HG03060 (cell line): ENCODE results near the gene SMPX.
A peak's percentile ranks its signal among the peaks of the same experiment; 100 is the strongest.
"Not testable (repeated sequence)": the region's sequence is repeated elsewhere in the genome, so short reads cannot be mapped to it uniquely, and the experiment has no call there.

Source experiments
- ATAC-seq: cut with Tn5 transposase; IDR thresholded peaks from one replicate; pipeline ENCODE4 v1.9.1; 2021; ENCODE audit warnings: low read depth, moderate number of reproducible peaks; ENCODE audit not compliant: unreplicated experiment

The SMPX gene

GRCh38 chrX:21757960-21758359 is at the start of gene SMPX:
Gene SMPX (minus strand): TSS chrX:21758116. CDS start chrX:21754290, 3,826 bp downstream.
- ATAC-seq = no peak

GRCh38 chrX:21806691-21807090 is 48.8 kb upstream of the SMPX start:
- no peak for ATAC-seq

- ATAC-seq = no peak
Observed at GRCh38 chrX:21802839-21803238, 44.9 kb upstream of the SMPX start.

GRCh38 chrX:21802054-21802670 is 44.2 kb upstream of the SMPX start:
- no peak for ATAC-seq

- no peak for ATAC-seq
Observed at GRCh38 chrX:21800344-21800770, 42.4 kb upstream of the SMPX start.

GRCh38 chrX:21799767-21800166 is 41.9 kb upstream of the SMPX start:
- no peak for ATAC-seq

GRCh38 chrX:21798677-21799219 is 40.8 kb upstream of the SMPX start:
- peak; percentile 94 for ATAC-seq

- ATAC-seq = no peak
Observed at GRCh38 chrX:21781976-21782375, 24.1 kb upstream of the SMPX start.

GRCh38 chrX:21781525-21781924 is 23.6 kb upstream of the SMPX start:
- ATAC-seq = no peak

DNA sequence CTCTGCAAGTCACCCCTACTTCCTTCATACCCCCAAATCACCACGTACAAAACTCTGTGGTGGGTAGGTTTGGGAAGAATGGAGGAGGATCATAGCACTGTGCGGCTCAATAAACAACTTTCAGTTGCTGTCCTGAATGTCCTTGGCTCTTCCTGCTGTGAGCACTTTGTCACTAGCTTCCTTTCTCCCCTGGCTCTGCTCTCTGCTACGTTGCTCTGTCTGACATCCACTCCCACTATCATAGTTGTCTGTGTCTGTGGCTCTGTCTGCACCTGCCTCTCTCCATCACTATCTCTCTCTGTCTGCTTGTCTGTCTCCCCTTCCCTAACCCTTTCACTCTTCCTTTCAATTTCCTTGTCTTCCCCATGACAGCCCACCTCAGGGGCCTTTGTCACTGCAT is 21.2 kb upstream of the SMPX start:
- ATAC-seq = no peak

- ATAC-seq = no peak
Observed at GRCh38 chrX:21778236-21778635, 20.3 kb upstream of the SMPX start.

DNA sequence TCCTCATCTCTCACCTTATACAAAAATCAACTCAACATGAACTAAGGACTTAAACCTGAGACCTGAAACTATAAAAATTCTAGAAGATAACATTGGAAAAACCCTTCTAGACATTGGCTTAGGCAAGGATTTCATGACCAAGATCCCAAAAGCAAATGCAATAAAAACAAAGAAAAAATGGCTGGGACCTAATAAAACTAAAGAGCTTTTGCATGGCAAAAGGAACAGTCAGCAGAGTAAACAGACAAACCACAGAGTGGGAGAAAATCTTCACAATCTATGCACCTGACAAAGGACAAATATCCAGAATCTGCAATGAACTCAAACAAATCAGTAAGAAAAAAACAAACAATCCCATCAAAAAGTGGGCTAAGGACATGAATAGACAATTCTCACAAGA is 17.2 kb upstream of the SMPX start:
- ATAC-seq = not testable (repeated sequence)

GRCh38 chrX:21773036-21773435 is 15.1 kb upstream of the SMPX start:
- ATAC-seq = not testable (repeated sequence)

DNA sequence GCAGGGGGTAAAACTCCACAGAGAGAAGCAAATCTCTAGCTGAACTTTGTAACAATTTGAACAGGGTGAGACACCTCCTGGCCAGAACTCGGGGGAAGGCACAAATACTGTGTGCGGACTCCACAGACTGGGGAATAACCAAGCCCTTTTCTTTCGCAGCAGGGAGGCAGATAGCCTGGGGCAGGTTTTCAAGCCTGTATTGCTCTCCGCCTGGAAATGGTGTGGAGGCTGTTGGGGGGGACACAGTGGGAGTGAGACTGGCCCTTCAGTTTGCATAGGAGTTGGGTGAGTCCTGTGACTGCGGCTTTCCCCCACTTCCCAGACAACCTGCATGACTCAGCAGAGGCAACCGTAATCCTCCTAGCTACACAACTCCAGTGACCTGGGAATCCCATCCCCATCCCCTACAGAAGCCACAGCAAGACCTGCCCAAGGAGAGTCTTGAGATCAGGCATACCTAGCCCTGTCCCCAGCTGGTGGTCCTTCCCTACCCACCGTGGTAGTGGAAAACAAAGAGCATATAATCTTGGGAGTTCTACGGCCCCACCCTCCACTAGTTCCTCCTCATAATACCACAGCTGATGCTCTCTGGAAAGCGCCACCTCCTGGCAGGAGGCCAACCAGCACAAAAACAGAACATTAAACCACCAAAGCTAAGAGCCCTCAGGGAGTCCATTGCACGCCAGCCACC is 12.9 kb upstream of the SMPX start:
- ATAC-seq = no peak

GRCh38 chrX:21766101-21766500 is 8.2 kb upstream of the SMPX start:
- no peak for ATAC-seq

GRCh38 chrX:21764008-21764407 is 6.1 kb upstream of the SMPX start:
- ATAC-seq = no peak

DNA sequence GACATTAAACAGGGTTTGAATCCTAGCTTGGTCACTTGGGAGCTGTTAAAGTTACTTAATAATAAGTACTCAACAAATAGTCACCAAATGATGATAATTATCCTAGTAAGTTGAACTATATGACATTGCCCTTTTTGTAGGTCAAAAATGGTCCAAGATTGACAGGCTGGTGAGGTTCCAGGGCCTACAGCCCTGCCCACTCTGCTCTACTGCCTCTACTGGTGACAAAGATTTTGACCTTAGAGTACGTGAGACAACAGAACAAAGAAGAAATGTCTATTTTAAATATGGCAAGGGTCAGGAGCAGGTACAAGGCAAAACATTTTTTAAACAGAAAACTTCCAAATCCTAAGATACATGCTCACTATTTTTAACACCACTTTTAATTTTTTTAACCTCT is 572 bp upstream of the SMPX start:
- no peak for ATAC-seq

- no peak for ATAC-seq
Observed at GRCh38 chrX:21756785-21757529, 959 bp downstream of the SMPX start.

GRCh38 chrX:21749924-21750323 is 8.0 kb downstream of the SMPX start:
- ATAC-seq = no peak

DNA sequence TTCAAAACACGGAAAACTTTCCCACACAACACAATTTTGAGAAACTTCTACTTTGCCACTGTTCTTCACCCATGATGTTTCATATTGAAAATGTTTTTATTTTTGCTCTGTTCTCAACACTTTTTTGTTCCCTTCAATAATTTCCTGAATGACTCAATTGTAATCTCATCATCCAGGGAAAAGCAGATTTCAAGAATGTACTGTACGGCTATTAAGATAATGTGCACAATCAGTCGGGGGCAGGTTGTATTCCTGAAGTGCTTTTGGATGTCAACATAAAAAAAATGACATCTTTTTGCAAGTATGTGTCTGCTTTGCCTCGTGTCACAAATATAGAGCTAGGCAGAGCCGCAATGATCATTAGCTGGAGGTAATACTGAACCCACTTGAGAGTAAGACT is 9.7 kb downstream of the SMPX start:
- no peak for ATAC-seq

DNA sequence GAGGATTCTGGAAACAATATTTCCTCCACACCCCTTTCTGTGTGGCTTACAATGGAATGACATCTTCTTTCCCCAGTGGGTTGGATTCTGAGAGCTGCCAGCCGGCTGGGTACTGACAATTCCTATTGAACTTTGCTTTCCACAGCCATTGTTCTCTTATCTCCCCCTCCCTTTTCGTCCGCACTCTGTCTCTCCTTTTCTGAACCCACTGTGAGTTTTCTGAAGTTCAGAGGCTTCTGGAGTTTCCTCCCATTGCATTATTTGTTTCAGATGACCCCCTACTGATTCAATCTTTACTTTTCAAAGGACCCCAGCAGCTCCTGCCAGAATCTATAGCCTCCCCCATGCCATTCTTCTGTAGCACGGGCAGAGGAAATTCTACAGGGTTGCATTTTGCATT is 10.4 kb downstream of the SMPX start:
- no peak for ATAC-seq
